HG03521 (cell line): ENCODE measurements around the gene TEX30.

Experiments
- ATAC-seq: cut with Tn5 transposase; IDR thresholded peaks from one replicate; pipeline ENCODE4 v1.9.1; 2021; ENCODE audit warnings: mild to moderate bottlenecking, moderate library complexity; ENCODE audit not compliant: unreplicated experiment

Gene TEX30

GRCh38 chr13:102718746-102719145, 54.8 kb downstream of the TEX30 start:
- no peak for ATAC-seq
